Measurements from ENCODE around the gene C4BPB.

- TF ChIP-seq CTCF (IDR thresholded peaks at IDR 0.05; ENCODE audit: low read depth, low read length, missing input control) = no peak
- TF ChIP-seq, protein P1, sequence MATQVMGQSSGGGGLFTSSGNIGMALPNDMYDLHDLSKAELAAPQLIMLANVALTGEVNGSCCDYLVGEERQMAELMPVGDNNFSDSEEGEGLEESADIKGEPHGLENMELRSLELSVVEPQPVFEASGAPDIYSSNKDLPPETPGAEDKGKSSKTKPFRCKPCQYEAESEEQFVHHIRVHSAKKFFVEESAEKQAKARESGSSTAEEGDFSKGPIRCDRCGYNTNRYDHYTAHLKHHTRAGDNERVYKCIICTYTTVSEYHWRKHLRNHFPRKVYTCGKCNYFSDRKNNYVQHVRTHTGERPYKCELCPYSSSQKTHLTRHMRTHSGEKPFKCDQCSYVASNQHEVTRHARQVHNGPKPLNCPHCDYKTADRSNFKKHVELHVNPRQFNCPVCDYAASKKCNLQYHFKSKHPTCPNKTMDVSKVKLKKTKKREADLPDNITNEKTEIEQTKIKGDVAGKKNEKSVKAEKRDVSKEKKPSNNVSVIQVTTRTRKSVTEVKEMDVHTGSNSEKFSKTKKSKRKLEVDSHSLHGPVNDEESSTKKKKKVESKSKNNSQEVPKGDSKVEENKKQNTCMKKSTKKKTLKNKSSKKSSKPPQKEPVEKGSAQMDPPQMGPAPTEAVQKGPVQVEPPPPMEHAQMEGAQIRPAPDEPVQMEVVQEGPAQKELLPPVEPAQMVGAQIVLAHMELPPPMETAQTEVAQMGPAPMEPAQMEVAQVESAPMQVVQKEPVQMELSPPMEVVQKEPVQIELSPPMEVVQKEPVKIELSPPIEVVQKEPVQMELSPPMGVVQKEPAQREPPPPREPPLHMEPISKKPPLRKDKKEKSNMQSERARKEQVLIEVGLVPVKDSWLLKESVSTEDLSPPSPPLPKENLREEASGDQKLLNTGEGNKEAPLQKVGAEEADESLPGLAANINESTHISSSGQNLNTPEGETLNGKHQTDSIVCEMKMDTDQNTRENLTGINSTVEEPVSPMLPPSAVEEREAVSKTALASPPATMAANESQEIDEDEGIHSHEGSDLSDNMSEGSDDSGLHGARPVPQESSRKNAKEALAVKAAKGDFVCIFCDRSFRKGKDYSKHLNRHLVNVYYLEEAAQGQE (IDR thresholded peaks at IDR 0.05) = no peak
Measured at GRCh38 chr1:207115269-207115668, 26.6 kb downstream of the C4BPB start.
